Aorta (tissue), 5 donors: ENCODE measurements around the gene IKBKG. TPM values are rescaled to one million over a fixed set of nuclear protein-coding genes. Genes with fewer than 3 reads are reported as not detected.

ENCODE experiments used
- ATAC-seq: fragments of 200-7000 bp; cut with Tn5 transposase; one replicate; pipeline ENCODE4 v1.9.1; 2022; ENCODE audit warnings: moderate library complexity; ENCODE audit not compliant: low FRiP score
- DNase-seq, 2 donors: peaks; one replicate each; pipeline ENCODE4 v3.0.0-alpha.2; 2020
- H3K27ac ChIP-seq, 2 donors: one replicate each; pipeline ENCODE4 v1.5.1; 2013; ENCODE audit warnings: low read length in 2 of 2, mild to moderate bottlenecking in 2 of 2, moderate library complexity in 2 of 2, control low read depth in 1 of 2, inconsistent platforms in 1 of 2, low read depth in 1 of 2
- H3K27me3 ChIP-seq, 2 donors: one replicate each; pipeline ENCODE4 v1.6.1; 2013; ENCODE audit warnings: control low read depth in 1 of 2, low read length in 1 of 2, mild to moderate bottlenecking in 1 of 2, moderate library complexity in 1 of 2; ENCODE audit not compliant: insufficient read depth in 2 of 2, control insufficient read depth in 1 of 2
- H3K36me3 ChIP-seq, 2 donors: one replicate each; pipeline ENCODE4 v1.6.1; 2013; ENCODE audit warnings: control low read depth in 1 of 2, low read length in 1 of 2, mild to moderate bottlenecking in 1 of 2; ENCODE audit not compliant: insufficient read depth in 2 of 2, control insufficient read depth in 1 of 2
- H3K4me1 ChIP-seq, 2 donors: one replicate each; pipeline ENCODE4 v1.6.1; 2013; ENCODE audit warnings: low read length in 2 of 2, control low read depth in 1 of 2, mild to moderate bottlenecking in 1 of 2, moderate library complexity in 1 of 2; ENCODE audit not compliant: insufficient read depth in 2 of 2, control insufficient read depth in 1 of 2
- H3K4me3 ChIP-seq, 2 donors: one replicate each; pipeline ENCODE4 v1.5.1; 2013; ENCODE audit warnings: low read length in 2 of 2, control low read depth in 1 of 2, mild to moderate bottlenecking in 1 of 2
- H3K9me3 ChIP-seq: one replicate; pipeline ENCODE4 v1.6.1; 2013; ENCODE audit warnings: mild to moderate bottlenecking, low read length; ENCODE audit not compliant: control insufficient read depth
- WGBS, 2 donors: extraction: QIAGEN DNeasy Blood & Tissue Kit; methylation state at CpG; one replicate each; pipeline ENCODE4 v1.1.7; 2013; 5-methylcytosine and 5-hydroxymethylcytosine counted together
- intact Hi-C, 2 donors: fragments of 100-400 bp; cut with DNase I; formaldehyde crosslinking; loops; one replicate each; pipeline versions ENCODE4 v1.14.2 to v1.15.0; 2022
- polyA plus RNA-seq, 2 donors: library from polyadenylated mRNA; stranded (reverse); fragments of 200-250 nt; gene quantifications; one replicate each; pipeline ENCODE4 v1.2.3, GENCODE V29; 2013
- total RNA-seq, 2 donors: library from RNA; stranded (reverse); fragmentation: NEBNext Ultra II Directional; extraction: Animal tissue kit (Norgen Biotek cat#: 25700); gene quantifications; one replicate each; pipeline ENCODE4 v1.2.1, GENCODE V29; 2021
- donor health status: healthy with polysubstance abuse.
- donor health status: Bipolar disorder and iron deficiency.
- donor health status: DM: no; HTN: no; CAD: no.
- donor health status: DM: no; HTN: no; CAD: no.
- donor health status: DM: yes; HTN: yes; CAD: no.

IKBKG gene
- total and polyA plus RNA-seq, 4 donors: 12.0 to 51.3 (median 31.1) TPM

- Histone ChIP-seq H3K36me3 (peaks cover 0 to 4% of the 10 kb centered on the region in 2 donors), H3K27ac (no peak overlapping the region), H3K9me3 (no peaks in the 10 kb centered on the region), H3K4me3 (no peak overlapping the region), H3K4me1 (no peaks in the 10 kb centered on the region), H3K27me3 (no peaks in the 10 kb centered on the region)
- WGBS, 2 donors: 85 to 86% methylated on average over 13 of the region's 13 CpGs
- no peak for DNase-seq
- no peak for ATAC-seq
- intact Hi-C loops: no loop called here
These were observed 39.1 kb upstream of the IKBKG start for GRCh38 chrX:154508384-154508745.

- Histone ChIP-seq H3K4me3 (no peak overlapping the region), H3K9me3 (no peaks in the 10 kb centered on the region), H3K27me3 (no peaks in the 10 kb centered on the region), H3K4me1 (no peaks in the 10 kb centered on the region), H3K36me3 (peaks cover 0 to 4% of the 10 kb centered on the region in 2 donors), H3K27ac (no peak overlapping the region)
- DNase-seq: no peak
- no peak for ATAC-seq
- intact Hi-C loops: no loop called here
- WGBS, 2 donors: 93 to 96% methylated on average over 5 of the region's 5 CpGs
These were observed 38.0 kb upstream of the IKBKG start for GRCh38 chrX:154509455-154509854.

- Histone ChIP-seq H3K4me3 (no peak overlapping the region), H3K9me3 (no peaks in the 10 kb centered on the region), H3K36me3 (peaks cover 0 to 4% of the 10 kb centered on the region in 2 donors), H3K4me1 (no peaks in the 10 kb centered on the region), H3K27ac (no peak overlapping the region), H3K27me3 (no peaks in the 10 kb centered on the region)
- no peak for DNase-seq
- intact Hi-C loops: no loop called here
- no peak for ATAC-seq
- 69 to 82% methylated on average over 12 of the region's 12 CpGs for WGBS, 2 donors
These were observed 35.7 kb upstream of the IKBKG start for GRCh38 chrX:154511761-154512160.

DNA sequence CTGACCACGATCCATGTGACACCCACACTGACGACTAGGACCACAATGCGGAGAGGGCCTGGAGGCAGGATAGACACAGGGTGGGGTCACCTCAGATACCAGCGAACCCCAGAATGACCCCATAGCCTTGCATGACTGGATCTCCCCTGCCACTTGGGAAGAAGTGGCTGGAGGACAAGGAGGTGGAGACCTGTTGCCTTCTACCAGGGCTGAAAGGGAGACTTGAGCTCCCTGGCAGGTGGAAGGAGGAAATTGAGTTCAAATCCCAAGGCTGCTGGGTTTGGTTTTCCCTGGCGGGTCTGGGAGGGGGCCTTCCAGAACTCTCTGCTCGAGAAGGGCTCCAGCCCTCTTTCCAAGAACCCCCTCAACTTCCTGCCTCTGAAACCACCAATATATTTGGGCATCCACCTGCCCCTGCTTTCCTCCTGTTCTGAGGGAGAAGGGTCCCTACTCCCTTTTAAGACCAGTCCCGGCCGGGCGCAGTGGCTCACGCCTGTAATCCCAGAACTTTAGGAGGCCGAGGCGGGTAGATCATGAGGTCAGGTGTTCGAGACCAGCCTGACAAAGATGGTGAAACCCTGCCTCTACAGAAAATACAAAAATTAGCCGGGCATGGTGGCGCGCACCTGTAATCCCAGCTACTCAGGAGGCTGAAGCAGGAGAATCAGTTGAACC is 34.4 kb upstream of the IKBKG start:
- ATAC-seq (no peak), DNase-seq (no peak)
- Histone ChIP-seq H3K4me1 (no peaks in the 10 kb centered on the region), H3K9me3 (no peaks in the 10 kb centered on the region), H3K27ac (no peak overlapping the region), H3K36me3 (no peaks in the 10 kb centered on the region), H3K4me3 (no peak overlapping the region), H3K27me3 (no peaks in the 10 kb centered on the region)
- WGBS, 2 donors: 89 to 95% methylated on average over 16 of the region's 16 CpGs
- intact Hi-C loops: no loop called here

GRCh38 chrX:154513716-154514115 is 33.7 kb upstream of the IKBKG start:
- Histone ChIP-seq H3K4me1 (no peaks in the 10 kb centered on the region), H3K9me3 (no peaks in the 10 kb centered on the region), H3K27me3 (no peaks in the 10 kb centered on the region), H3K27ac (no peak overlapping the region), H3K36me3 (no peaks in the 10 kb centered on the region), H3K4me3 (no peak overlapping the region)
- ATAC-seq (no peak), DNase-seq (no peak)
- intact Hi-C loops: no loop called here
- WGBS, 2 donors: 84 to 94% methylated on average over 2 of the region's 2 CpGs

DNA sequence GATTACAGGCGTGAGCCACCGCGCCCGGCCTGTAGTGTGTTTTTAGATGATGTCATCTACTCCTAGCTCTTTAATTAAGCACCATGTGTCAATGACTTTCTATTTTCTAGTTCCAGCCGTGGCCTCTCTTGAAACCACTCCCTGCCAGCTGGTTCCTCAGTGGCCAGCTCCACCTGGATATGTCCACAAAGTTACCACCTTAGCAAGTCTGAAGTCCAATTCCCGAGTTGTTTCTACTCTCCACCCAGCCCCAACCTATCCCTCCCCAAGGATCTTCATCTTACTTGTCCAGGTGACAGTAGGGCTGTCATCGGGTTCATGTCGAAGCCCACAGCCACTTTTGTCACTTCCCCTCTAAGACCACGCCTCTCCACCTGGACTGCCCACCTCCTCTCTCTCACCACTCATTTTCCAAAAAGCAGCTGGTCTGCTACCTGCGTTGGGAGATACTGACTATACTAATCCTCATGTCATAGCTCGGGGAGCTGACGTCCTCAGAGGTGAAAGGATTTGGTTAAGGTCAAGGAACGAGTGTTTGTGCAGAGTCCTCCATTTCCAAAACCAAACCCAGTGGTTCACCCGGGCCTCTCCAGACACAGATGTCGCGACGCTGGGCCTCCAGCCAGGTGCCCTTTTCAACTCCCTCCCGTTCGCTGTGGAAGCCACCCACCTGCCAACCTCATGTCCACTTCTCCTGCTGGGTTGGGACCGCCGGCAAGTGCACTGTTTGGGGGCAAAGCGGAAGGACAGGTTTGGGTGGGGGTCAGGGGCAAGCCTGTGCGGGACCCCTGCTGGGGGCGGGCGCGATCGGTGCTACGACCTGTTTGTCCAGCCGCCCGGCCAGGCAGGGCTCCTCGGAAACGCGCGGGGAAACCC is 32.1 kb upstream of the IKBKG start:
- peak overlapping the region in 1 of 2 donors; percentile 56 for H3K27ac ChIP-seq
- 18 to 46% methylated on average over 34 of the region's 34 CpGs for WGBS, 2 donors
- peak overlapping the region; percentile 34 to 51 for H3K4me3 ChIP-seq
- H3K36me3 ChIP-seq: no peaks in the 10 kb centered on the region
- ATAC-seq (no peak), DNase-seq (no peak)
- H3K27me3 ChIP-seq: no peaks in the 10 kb centered on the region
- H3K4me1 ChIP-seq: no peaks in the 10 kb centered on the region
- H3K9me3 ChIP-seq: no peaks in the 10 kb centered on the region
- intact Hi-C loops: no loop called here

DNA sequence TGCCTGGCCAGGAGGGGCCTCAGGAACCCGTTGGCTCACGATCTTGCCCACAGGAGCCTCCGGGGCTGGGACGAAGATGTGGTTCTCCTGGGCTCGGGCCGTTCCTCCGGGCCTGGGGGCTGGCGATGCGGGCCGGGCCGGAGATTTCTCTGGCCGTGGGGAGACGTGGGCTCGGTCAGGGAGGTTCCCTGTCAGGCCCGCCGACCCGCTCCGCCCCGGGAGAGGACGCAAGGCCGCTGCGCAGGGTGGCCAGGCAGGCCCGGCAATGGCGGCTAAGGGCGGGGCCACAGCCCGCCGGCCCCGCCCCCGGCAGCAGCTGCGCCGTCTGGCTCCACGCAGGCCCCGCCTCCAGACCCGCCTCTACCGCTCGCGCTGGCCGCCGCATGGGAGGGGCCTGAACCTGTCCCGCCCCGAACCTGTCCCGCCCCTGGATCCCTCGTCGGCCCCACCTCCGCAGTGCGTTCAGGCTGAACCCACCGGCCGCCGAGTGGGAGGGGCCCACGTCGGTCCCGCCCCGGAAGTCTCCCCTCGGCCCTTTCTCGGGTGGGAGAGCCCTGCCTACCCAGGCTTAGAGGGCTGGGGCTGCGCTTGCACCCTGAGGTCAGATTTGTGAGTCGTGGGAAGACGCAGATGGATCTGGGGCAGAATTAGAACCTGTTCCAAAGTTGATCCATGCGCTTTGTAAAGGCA is 31.3 kb upstream of the IKBKG start, which contains the start of gene FAM3A:
Gene FAM3A, minus strand, starts transcription at position 267 of the 690 bp plus-strand sequence. CDS start 460 bp downstream, outside the sequence.
- 1 to 33% methylated on average over 57 to 59 of the region's 59 CpGs for whole genome bisulfite sequencing, 2 donors
- no peaks in the 10 kb centered on the region for H3K9me3 ChIP-seq
- H3K4me1 ChIP-seq: no peaks in the 10 kb centered on the region
- H3K36me3 ChIP-seq: no peaks in the 10 kb centered on the region
- H3K27ac ChIP-seq: peak within 1 kb of the TSS in 1 of 2 donors; percentile 82
- peak within 1 kb of the TSS; percentile 34 to 51 for H3K4me3 ChIP-seq
- no peaks in the 10 kb centered on the region for H3K27me3 ChIP-seq
- intact Hi-C loops: loop anchor here in 1 of 2 donors (1.0 kb wide), 1 partner anchor 26 kb away; the partner anchor contains the start of gene SLC10A3
- DNase-seq (peak; percentile 95 to 97), ATAC-seq (peak; percentile 96)

DNA sequence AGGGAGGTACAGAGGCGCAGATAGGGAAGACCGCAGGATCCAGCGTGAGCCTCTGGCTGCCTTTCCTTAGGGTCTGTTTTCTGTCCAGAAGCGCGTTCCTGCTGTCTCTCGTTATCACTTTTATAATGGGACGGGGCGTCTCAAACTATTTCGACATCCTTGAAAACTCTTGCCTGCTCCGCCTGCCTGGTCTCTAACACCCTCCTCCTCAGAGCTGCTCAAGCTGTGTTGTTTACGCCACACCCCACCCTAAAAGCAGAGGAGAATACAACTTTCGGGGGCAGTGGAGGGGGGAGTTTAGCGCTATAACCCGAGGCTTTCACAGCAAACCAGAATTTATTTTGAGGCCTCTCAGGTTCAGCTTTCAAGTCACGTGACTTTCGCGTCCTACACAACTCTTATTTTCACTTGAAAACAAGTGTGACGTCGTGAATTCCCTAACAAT is 30.7 kb upstream of the IKBKG start:
- Histone ChIP-seq H3K27me3 (no peaks in the 10 kb centered on the region), H3K36me3 (no peaks in the 10 kb centered on the region), H3K9me3 (no peaks in the 10 kb centered on the region), H3K27ac (peak overlapping the region in 1 of 2 donors; percentile 82), H3K4me3 (peak overlapping the region in 1 of 2 donors; percentile 20), H3K4me1 (no peaks in the 10 kb centered on the region)
- intact Hi-C loops: loop anchor here in 1 of 2 donors (1.0 kb wide), 1 partner anchor 26 kb away; the partner anchor contains the start of gene SLC10A3
- ATAC-seq (peak; percentile 78), DNase-seq (no peak)
- 1 to 27% methylated on average over 19 of the region's 19 CpGs for WGBS, 2 donors
